ENCODE results near the gene CYP4F2. TPM values are rescaled to one million over a fixed set of nuclear protein-coding genes. Genes with fewer than 3 reads are reported as not detected.
A peak's percentile ranks its signal among the peaks of the same experiment; 100 is the strongest.
"Not testable (repeated sequence)": the region's sequence is repeated elsewhere in the genome, so short reads cannot be mapped to it uniquely, and the experiment has no call there.

CYP4F2 gene
- total RNA-seq, 4 donors from 2014 or later: not detected

- H3K36me3 ChIP-seq: no peaks in the 10 kb centered on the region
- no peak overlapping the region for H3K27ac ChIP-seq
- peaks cover 0 to 6% (median 0%) of the 10 kb centered on the region in 4 donors for H3K4me1 ChIP-seq
- 58 to 64% methylated on average over 11 of the region's 11 CpGs for WGBS, 2 donors
- TF ChIP-seq POLR2A (IDR thresholded peaks at IDR 0.05): no peak
- TF ChIP-seq EP300 (IDR thresholded peaks at IDR 0.05): no peak
- TF ChIP-seq CTCF (IDR thresholded peaks at IDR 0.05): no peak
- no peaks in the 10 kb centered on the region for H3K9me3 ChIP-seq
- DNase-seq (ENCODE audit: low spot score in 2 of 2): no peak
- no peak overlapping the region for H3K4me3 ChIP-seq
- H3K27me3 ChIP-seq: no peaks in the 10 kb centered on the region
Observed at GRCh38 chr19:15841875-15842569, 55.9 kb downstream of the CYP4F2 start.

GRCh38 chr19:15840833-15841232, 57.0 kb downstream of the CYP4F2 start:
- DNase-seq (ENCODE audit: low spot score in 2 of 2): no peak
- no peaks in the 10 kb centered on the region for H3K27me3 ChIP-seq
- 60 to 64% methylated on average over 2 of the region's 2 CpGs for WGBS, 2 donors

GRCh38 chr19:15839888-15840287, 58.0 kb downstream of the CYP4F2 start:
- H3K36me3 ChIP-seq; H3K4me3 ChIP-seq; H3K9me3 ChIP-seq; H3K27me3 ChIP-seq; H3K27ac ChIP-seq; DNase-seq (ENCODE audit: low spot score in 2 of 2): not testable (repeated sequence)
- 63 to 76% methylated on average over 4 of the region's 4 CpGs for WGBS, 2 donors
- peaks cover 0 to 13% (median 3%) of the 10 kb centered on the region in 4 donors for H3K4me1 ChIP-seq

More at GRCh38 chr19:15840833-15841232, 57.0 kb downstream of the CYP4F2 start:
- Histone ChIP-seq H3K36me3 (no peaks in the 10 kb centered on the region), H3K4me3 (no peak overlapping the region), H3K9me3 (no peaks in the 10 kb centered on the region), H3K4me1 (peaks cover 0 to 10% (median 1%) of the 10 kb centered on the region in 4 donors), H3K27ac (no peak overlapping the region)
- no peak for TF ChIP-seq POLR2A (IDR thresholded peaks at IDR 0.05)
- no peak for TF ChIP-seq CTCF (IDR thresholded peaks at IDR 0.05)
- TF ChIP-seq EP300 (IDR thresholded peaks at IDR 0.05): no peak

GRCh38 chr19:15838351-15838750, 59.5 kb downstream of the CYP4F2 start:
- WGBS, 2 donors: 91 to 96% methylated on average over 3 of the region's 3 CpGs
- no peaks in the 10 kb centered on the region for H3K36me3 ChIP-seq
- H3K27ac ChIP-seq: no peak overlapping the region

GRCh38 chr19:15837221-15837731, 60.6 kb downstream of the CYP4F2 start:
- WGBS, 2 donors: 1 to 2% methylated on average over 9 of the region's 9 CpGs
- peaks cover 0 to 13% (median 3%) of the 10 kb centered on the region in 4 donors for H3K4me1 ChIP-seq

More at GRCh38 chr19:15838351-15838750, 59.5 kb downstream of the CYP4F2 start:
- no peaks in the 10 kb centered on the region for H3K27me3 ChIP-seq
- no peak for DNase-seq (ENCODE audit: low spot score in 2 of 2)
- H3K4me1 ChIP-seq: peaks cover 0 to 13% (median 3%) of the 10 kb centered on the region in 4 donors
- H3K4me3 ChIP-seq: no peak overlapping the region
- TF ChIP-seq CTCF (IDR thresholded peaks at IDR 0.05) (no peak), EP300 (IDR thresholded peaks at IDR 0.05) (no peak), POLR2A (IDR thresholded peaks at IDR 0.05) (no peak)
- H3K9me3 ChIP-seq: no peaks in the 10 kb centered on the region

More at GRCh38 chr19:15837221-15837731, 60.6 kb downstream of the CYP4F2 start:
- TF ChIP-seq EP300 (IDR thresholded peaks at IDR 0.05) (no peak), CTCF (IDR thresholded peaks at IDR 0.05) (no peak), POLR2A (IDR thresholded peaks at IDR 0.05) (no peak)
- peak in 1 of 2 donors; percentile 8 for DNase-seq (ENCODE audit: low spot score in 2 of 2)
- H3K9me3 ChIP-seq: no peaks in the 10 kb centered on the region
- H3K4me3 ChIP-seq: peak overlapping the region; percentile 88 to 96 (median 90)
- peak overlapping the region; percentile 99 to 100 (median 100) for H3K27ac ChIP-seq
- H3K36me3 ChIP-seq: no peaks in the 10 kb centered on the region
- no peaks in the 10 kb centered on the region for H3K27me3 ChIP-seq

Data from tibial nerve (tissue), 4 donors.